ENCODE measurements around the gene LHX2.

DNA sequence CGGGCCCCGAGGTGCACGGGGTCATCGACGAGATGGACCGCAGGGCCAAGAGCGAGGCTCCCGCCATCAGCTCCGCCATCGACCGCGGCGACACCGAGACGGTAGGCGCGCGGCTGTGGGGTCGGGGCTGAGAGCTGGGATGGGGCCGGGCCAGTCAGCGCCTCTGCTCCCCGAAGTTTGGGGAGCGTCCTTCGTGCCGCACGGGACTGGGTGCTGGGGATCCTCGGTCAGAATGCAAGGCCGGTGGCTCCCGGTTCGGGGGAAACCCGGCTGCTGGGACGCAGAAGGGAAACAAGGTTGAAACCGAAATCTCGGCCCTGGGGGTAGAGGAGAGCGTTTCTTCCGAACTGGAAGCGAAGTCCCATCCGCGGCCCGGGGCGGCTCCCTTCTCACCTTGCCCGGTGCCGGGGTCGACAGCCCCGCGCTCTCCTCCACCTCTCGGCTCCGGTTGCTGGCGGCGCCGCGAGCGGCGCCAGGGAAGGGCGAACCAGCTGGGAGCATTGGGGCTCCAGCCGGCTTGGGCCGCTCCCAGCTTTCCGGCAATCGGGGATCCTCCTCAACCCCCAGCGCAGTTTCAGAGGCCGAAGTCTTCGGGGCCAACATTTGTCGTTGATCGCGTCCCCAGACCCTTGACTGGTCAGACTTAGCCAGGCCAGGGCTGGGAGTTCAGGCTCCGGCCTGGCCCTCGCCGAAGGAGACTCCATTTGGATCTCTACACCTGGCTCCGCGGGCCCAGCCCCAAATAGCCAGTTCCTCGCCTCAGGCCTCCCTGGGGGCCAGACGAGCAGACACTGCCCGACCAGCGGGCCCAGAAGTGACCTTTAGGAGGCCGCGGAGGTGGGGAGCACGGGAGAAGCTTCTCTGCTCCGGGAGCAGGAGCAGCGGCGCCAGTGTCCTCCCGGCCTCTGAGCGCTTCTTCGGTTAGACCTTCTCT is 1.1 kb downstream of the LHX2 start:
- TF ChIP-seq CTCF (IDR thresholded peaks at IDR 0.05), result no peak
- no peak for TF ChIP-seq POLR2A (IDR thresholded peaks at IDR 0.05)
